ENCODE results near the gene RGPD4.
"Not testable (repeated sequence)": the region's sequence is repeated elsewhere in the genome, so short reads cannot be mapped to it uniquely, and the experiment has no call there.

Gene RGPD4

GRCh38 chr2:107826749-107827148 lies at the start of gene RGPD4:
RGPD4 (plus strand) TSS chr2:107826892; CDS start chr2:107827014, 122 bp downstream.
- DNase-seq (ENCODE audit: low read depth) = not testable (repeated sequence)

GRCh38 chr2:107777974-107778373 lies 48.7 kb upstream of the RGPD4 start:
- no peak for DNase-seq (ENCODE audit: low read depth)

- no peak for DNase-seq (ENCODE audit: low read depth)
These were observed 40.9 kb upstream of the RGPD4 start for GRCh38 chr2:107785756-107786155.

GRCh38 chr2:107790837-107791236 lies 35.9 kb upstream of the RGPD4 start:
- no peak for DNase-seq (ENCODE audit: low read depth)

GRCh38 chr2:107801498-107801897 lies 25.2 kb upstream of the RGPD4 start:
- no peak for DNase-seq (ENCODE audit: low read depth)

- DNase-seq (ENCODE audit: low read depth) = no peak
These were observed 21.8 kb upstream of the RGPD4 start for GRCh38 chr2:107804608-107805498.

- DNase-seq (ENCODE audit: low read depth) = no peak
These were observed 19.8 kb upstream of the RGPD4 start for GRCh38 chr2:107806901-107807300.

GRCh38 chr2:107807988-107808387 lies 18.7 kb upstream of the RGPD4 start:
- no peak for DNase-seq (ENCODE audit: low read depth)

GRCh38 chr2:107808959-107809358 lies 17.7 kb upstream of the RGPD4 start:
- DNase-seq (ENCODE audit: low read depth) = no peak

GRCh38 chr2:107809835-107810234 lies 16.9 kb upstream of the RGPD4 start:
- no peak for DNase-seq (ENCODE audit: low read depth)

- DNase-seq (ENCODE audit: low read depth) = no peak
These were observed 16.0 kb upstream of the RGPD4 start for GRCh38 chr2:107810734-107811133.

GRCh38 chr2:107811411-107811810 lies 15.3 kb upstream of the RGPD4 start:
- DNase-seq (ENCODE audit: low read depth) = no peak

- DNase-seq (ENCODE audit: low read depth) = no peak
These were observed 14.7 kb upstream of the RGPD4 start for GRCh38 chr2:107812006-107812405.

- DNase-seq (ENCODE audit: low read depth) = no peak
These were observed 9.3 kb upstream of the RGPD4 start for GRCh38 chr2:107817378-107817777.

GRCh38 chr2:107822302-107822701 lies 4.4 kb upstream of the RGPD4 start:
- no peak for DNase-seq (ENCODE audit: low read depth)

GRCh38 chr2:107824451-107825205 lies 2.1 kb upstream of the RGPD4 start:
- no peak for DNase-seq (ENCODE audit: low read depth)

- DNase-seq (ENCODE audit: low read depth) = no peak
These were observed 1.5 kb upstream of the RGPD4 start for GRCh38 chr2:107825206-107825563.

GRCh38 chr2:107829514-107829913 lies 2.8 kb downstream of the RGPD4 start:
- not testable (repeated sequence) for DNase-seq (ENCODE audit: low read depth)

- not testable (repeated sequence) for DNase-seq (ENCODE audit: low read depth)
These were observed 6.5 kb downstream of the RGPD4 start for GRCh38 chr2:107833152-107833551.

GRCh38 chr2:107833618-107834017 lies 6.9 kb downstream of the RGPD4 start:
- DNase-seq (ENCODE audit: low read depth) = not testable (repeated sequence)

- DNase-seq (ENCODE audit: low read depth) = not testable (repeated sequence)
These were observed 89.4 kb downstream of the RGPD4 start for GRCh38 chr2:107916121-107916520.

- DNase-seq (ENCODE audit: low read depth) = not testable (repeated sequence)
These were observed 90.1 kb downstream of the RGPD4 start for GRCh38 chr2:107916696-107917370.

Data from fibroblast of the conjunctiva (primary cell).